Activated T-cell treated with anti-CD3 and anti-CD28 coated beads for 24 hours (primary cell): ENCODE measurements around the gene GRIFIN.
"Not testable (repeated sequence)": the region's sequence is repeated elsewhere in the genome, so short reads cannot be mapped to it uniquely, and the experiment has no call there.

ENCODE experiments used
- DNase-seq: peaks from one replicate; pipeline ENCODE4 v3.0.0-alpha.2; 2020; ENCODE audit warnings: low read depth

Gene GRIFIN

GRCh38 chr7:2453849-2454248 lies 22.3 kb downstream of the GRIFIN start:
- DNase-seq: not testable (repeated sequence)

GRCh38 chr7:2452643-2453270 lies 23.4 kb downstream of the GRIFIN start:
- no peak for DNase-seq

- no peak for DNase-seq
These were observed 24.1 kb downstream of the GRIFIN start for GRCh38 chr7:2452074-2452507.

GRCh38 chr7:2451171-2452073 lies 24.8 kb downstream of the GRIFIN start:
- DNase-seq: peak; percentile 75

GRCh38 chr7:2450198-2451107 lies 25.7 kb downstream of the GRIFIN start:
- no peak for DNase-seq

- DNase-seq: no peak
These were observed 29.5 kb downstream of the GRIFIN start for GRCh38 chr7:2446676-2447075.

- DNase-seq: no peak
These were observed 30.2 kb downstream of the GRIFIN start for GRCh38 chr7:2445898-2446555.

DNA sequence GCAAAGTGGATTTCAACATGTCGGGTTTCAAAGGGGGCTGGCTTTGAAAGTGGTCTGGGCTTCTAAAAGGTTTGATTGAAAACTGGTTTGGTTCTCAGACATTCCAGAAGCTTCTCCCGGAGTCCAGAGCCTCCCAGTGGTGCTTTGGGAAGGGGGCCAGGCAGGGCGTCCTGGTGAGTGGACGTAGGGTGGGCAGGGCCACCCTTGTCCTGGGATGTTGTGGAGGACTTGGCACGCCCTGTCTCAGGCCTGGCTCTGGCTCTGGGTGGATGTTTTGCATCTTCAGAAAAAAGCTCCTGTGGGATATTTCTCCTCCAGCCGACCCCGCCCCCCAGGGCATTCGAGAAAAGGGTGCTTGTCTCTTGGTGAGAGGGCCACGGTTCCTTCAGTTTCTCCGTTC lies 31.2 kb downstream of the GRIFIN start:
- no peak for DNase-seq

GRCh38 chr7:2444476-2444875 lies 31.7 kb downstream of the GRIFIN start:
- DNase-seq: no peak

DNA sequence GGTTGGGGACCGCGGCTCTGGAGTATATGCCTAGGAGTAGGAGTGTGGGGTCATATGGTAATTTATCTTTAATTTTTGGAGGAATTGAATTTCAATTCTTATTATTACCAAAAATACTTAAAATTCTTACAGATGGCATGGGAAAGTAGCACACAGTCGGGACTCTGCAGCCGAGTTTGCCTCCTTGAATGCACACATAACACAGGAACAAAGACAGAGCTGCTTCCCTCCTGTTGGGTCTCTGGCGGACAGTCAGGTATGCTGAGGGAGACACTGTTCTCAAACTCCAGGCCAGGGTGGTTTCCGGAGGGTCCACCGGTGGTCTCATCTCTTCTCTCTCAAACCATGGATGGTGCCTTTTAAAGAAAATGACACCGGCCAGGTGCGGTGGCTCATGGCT lies 32.7 kb downstream of the GRIFIN start:
- no peak for DNase-seq

- no peak for DNase-seq
These were observed 34.7 kb downstream of the GRIFIN start for GRCh38 chr7:2441430-2442058.

DNA sequence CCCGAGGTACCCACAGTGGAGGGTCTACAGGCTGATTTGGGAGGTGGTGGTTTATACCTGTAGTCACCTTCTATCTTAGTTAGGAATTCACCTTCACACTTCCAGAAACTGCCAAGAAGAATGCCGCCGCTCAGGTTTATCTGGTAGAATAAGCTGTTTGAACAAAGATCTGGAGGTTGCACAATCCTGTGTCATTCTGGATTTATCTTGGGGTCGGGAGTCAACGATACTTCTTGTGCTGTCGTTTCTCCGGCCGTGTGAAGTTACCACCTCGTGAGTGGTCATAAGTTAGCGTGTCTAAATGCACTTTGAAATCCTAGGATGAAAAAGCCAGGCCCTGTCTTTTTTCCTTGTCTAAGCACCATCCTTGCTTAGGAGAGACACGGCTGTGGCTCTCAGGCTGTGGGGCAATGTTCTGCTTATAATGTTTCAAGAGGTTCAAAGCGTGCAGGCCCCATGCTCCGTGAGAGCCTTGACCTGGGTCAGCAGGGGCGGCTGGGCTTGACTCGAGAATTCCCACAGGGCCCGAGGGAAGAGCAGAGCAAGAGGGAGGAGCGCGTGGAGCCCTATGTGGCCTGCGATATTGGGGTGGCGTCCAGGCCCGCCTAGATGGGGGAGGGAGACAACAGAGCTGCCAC lies 35.5 kb downstream of the GRIFIN start:
- no peak for DNase-seq

DNA sequence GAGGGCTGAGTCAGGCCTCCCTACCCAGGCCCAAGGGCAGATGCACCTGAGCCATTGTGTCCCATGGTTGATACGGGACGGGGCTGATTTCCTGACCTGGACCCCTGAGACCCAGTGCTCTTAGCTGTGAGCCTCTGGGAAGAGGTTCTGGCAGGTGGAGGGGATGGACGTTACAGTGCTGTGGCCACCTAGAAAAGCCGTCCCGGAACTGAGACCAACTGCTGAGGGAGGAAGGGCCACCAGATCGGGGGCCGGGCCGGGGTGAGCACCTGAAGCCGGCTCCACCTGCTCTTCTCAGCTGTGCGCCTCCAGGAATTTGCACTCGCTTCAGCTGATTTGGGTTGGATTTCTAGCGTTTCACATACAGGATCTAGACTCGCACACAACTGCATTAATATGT lies 37.4 kb downstream of the GRIFIN start:
- DNase-seq: no peak

DNA sequence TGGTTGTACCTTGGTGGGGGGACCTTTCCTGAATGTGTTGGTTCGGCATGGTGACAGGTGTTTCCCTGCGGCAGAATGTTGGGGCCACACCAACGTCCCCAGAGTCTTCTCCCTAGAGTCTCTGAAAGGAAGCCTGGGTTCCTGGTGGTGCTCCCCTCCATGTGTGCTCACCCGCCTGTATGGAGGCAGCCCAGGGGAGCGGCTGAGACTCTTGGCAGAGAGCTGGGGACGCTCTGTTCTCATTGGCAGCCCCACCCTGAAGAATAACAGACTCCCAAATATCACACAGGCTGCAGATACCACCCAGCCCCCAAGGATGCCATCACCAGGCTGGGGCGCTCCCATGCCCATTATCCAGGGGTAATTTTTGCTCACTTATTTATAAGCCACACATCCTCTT lies 38.0 kb downstream of the GRIFIN start:
- DNase-seq: no peak

DNA sequence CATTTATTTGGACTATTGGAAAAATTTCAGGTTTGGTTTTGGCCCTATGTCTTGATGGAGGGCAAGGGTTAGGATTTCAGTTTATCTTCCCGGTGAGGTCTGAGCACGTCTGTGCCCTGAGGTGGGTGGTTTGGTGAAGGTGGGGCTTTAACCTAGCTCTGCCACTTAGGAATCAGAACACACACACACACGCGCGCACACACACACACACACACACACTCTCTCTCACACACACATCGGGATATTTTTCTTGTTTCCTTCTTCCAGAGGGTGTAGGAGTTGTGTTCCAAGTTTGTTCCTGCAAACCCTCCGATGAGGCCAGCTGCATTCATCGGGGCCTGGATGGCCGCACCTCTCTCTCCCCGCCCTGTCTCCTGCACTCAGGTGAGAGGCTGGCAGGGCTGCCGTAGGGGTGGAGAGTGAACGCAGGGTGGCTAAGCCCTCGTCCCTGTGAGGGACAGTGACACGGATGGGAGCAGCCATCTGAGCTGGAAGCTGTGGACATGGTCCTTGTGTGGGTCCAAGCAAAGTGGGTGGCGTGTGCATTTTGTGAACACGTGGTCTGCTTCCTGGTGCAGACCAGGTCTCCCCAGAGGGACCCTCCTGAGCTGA lies 38.6 kb downstream of the GRIFIN start:
- no peak for DNase-seq

DNA sequence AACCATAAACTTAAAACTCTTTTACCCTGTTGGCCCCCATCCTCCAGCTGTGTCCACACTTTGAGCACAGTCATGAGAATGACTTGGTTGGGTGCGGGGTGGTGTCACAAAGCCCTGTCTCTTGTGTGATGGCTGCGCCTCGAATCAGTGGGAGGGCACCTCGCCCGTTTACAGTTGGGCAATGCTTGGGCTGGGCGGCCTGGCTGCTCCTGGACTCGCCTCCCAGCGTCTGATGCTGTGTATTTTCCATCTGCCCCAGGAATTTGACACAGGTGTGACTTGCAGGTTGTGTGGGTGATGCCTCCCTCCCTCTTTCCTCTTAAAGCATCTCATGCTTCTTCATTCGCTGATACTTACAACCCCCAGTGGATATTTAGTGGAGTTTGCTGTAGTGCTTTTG lies 39.1 kb downstream of the GRIFIN start:
- DNase-seq: no peak

DNA sequence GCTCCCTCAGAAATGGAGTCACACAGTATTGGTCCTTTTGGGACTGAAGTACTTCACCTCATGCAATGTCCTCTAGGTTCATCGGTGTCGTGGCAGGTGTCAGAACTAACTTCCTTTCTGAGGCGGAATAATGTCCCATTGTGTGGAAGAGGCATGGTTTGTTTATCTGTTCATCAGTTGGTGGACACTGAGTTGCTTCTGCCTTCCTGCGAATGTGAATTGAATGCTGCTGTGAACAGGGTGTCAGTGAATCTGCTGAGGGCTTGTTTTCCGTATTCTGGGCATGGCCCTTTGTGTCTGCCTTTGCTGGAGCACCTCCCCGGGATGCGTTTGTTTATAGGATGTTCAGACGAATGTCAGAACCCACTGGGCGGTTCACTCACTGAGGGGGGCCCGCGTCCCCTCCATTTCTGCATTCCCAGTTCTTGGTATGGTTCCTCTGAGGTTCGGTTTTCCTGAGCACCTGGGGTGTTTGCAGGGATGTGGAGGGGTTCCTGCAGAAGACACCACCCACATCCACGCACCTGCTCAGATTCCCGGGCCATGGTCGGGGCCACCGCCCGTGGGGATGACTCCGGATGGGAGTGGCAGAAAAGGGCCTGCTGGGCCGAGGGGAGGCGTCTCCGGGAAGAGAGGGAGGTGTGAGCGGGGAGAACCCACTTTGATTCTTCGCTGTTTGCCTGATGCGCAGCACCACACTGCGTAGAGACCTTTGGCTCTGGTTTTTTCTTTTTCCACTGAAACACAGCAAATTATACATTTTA lies 39.7 kb downstream of the GRIFIN start:
- DNase-seq: no peak

- no peak for DNase-seq
These were observed 41.1 kb downstream of the GRIFIN start for GRCh38 chr7:2435146-2435545.

DNA sequence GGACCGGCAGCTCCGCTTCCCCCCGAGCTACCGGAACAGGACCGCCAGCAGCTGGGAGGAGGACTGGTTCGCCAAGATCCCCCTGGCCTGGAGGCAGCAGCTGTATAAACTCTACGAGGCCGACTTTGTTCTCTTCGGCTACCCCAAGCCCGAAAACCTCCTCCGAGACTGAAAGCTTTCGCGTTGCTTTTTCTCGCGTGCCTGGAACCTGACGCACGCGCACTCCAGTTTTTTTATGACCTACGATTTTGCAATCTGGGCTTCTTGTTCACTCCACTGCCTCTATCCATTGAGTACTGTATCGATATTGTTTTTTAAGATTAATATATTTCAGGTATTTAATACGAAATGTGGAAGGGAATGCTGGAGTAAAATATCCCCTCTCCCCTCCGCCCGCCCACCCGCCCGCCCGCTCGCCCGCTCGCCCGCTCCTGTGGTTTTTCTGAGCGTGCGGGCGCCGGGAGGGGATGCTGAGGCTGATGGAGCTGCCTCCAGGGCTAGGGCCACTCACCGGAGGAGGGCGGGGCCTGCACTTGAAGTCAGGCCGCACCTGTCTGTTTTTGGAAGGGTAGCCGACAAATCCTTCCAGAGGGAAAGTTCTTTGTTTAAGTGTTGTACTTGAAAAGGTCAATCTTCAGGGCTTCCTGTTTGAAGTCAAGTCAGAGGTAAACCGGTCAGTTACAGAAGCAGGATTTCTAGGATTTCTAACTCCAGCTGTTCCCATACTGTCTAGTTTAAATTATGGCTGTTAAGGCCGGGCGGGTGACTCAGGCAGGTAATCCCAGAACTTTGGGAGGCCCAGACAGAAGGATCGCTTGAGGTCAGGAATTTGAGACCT lies 42.3 kb downstream of the GRIFIN start:
- no peak for DNase-seq
